PC-3 (cell line): ENCODE results near the gene OXCT2.

ENCODE experiments used
- CTCF ChIP-seq: fragments of 300-600 bp; sonication (generic); conservative IDR thresholded peaks from 2 replicates; pipeline ENCODE4 v1.5.1; 2017; ENCODE audit warnings: antibody characterized with exemption, low read depth, mild to moderate bottlenecking, low read length
- EZH2phosphoT487 ChIP-seq: fragments of 300-600 bp; sonication (generic); IDR thresholded peaks from 2 replicates; pipeline ENCODE4 v1.6.1; 2018; ENCODE audit warnings: mild to moderate bottlenecking, antibody characterized with exemption, low read length, borderline replicate concordance

- TF ChIP-seq CTCF (no peak), EZH2phosphoT487 (no peak)
Observed at GRCh38 chr1:39789571-39790110, 18.5 kb upstream of the OXCT2 start.
